HT-29 (cell line): Measurements from ENCODE around the gene PACC1. TPM values are rescaled to one million over a fixed set of nuclear protein-coding genes. Genes with fewer than 3 reads are reported as not detected.
"Not testable (repeated sequence)": the region's sequence is repeated elsewhere in the genome, so short reads cannot be mapped to it uniquely, and the experiment has no call there.

Source experiments
- DNase-seq: peaks from one replicate; pipeline ENCODE4 v3.0.0-alpha.2; 2015; ENCODE audit warnings: low spot score
- total RNA-seq: library from RNA; depleted of rRNA; stranded (reverse); fragments of >200 nt; shearing (Covaris generic); gene quantifications from 2 replicates; pipeline ENCODE4 v1.2.3, GENCODE V29; 2014

The PACC1 gene
- total RNA-seq, 1 experiment from 2014 or later = 10.5 TPM

DNA sequence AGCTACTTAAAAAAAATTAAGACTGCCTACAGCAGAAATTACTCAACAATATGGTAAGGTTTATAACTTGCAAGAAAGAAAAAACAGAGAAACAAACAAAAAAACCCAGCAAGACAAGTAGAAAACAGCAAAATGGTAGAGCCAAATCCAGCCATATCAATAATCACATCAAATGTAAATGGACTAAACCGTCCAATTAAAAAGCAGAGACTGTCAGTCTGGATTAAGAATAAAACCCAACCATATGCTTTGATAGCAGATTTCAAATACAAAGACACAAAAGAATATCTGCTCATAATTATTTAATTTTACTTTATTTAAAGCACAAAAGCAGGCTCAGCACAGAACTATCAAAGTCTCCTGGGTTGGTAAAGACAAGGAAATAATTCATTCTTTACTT, 17.5 kb downstream of the PACC1 start:
- DNase-seq = no peak

DNA sequence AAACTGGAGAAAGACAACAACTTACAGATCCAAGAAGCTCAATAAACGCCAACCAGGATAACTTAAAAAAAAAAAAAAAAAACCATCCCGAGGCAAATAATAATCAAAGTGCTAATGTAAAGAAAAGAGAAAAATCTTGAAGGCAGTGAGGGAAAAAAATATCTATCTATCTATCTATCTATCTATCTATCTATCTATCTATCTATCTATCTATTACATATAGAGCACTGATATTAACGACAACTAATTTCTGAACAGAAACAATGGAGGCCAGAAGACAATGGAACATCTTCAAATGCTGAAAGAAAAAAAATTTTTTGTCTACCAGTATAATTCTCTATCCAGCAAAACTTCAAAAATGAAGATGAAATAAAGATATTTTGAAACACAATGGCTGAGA, 18.0 kb downstream of the PACC1 start:
- no peak for DNase-seq

DNA sequence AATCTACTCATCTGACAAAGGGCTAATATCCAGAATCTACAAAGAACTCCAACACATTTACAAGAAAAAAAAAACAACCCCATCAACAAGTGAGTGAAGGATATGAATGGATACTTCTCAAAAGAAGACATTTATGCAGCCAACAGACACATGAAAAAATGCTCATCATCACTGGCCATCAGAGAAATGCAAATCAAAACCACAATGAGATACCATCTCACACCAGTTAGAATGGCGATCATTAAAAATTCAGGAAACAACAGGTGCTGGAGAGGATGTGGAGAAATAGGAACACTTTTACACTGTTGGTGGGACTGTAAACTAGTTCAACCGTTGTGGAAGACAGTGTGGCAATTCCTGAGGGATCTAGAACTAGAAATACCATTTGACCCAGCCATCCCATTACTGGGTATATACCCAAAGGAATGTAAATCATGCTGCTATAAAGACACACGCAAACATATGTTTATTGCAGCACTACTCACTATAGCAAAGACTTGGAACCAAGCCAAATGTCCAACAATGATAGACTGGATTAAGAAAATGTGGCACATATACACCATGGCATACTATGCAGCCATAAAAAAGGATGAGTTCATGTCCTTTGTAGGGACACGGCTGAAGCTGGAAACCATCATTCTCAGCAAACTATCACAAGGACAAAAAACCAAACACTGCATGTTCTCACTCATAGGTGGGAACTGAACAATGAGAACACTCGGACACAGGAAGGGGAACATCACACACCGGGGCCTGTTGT, 18.8 kb downstream of the PACC1 start:
- not testable (repeated sequence) for DNase-seq

DNA sequence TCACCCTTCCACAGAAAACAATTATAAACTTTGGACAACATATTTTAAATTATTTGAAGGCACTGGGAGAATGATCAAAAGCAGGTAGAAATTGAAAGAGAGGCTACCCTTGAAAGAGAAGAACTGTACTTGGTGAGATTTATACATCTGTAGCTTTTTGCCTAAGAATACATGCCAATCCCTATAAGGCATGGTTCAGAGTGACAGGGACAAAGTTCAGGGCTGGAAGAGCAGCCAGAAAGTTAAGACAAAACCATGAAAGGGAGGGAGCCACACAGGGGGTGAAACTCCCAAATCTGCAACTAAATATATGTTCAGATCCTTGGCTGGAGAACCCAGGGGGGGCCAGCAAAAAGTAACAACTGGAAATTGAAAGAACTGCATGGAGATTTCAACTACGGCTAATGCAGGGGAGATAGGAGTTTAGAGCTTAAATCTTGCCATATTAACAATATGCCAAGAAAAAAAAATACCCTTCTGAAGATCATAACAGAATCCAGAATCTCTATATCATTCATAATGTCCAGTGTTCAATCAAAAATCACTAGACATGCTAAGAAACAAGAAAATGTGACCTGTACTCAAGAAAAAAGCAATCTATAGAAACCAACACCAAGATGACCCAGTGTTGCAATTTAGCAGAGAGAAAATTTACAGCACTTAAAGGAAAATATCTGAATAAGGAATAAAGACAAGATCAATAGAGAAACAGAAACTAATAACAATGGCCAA, 25.5 kb downstream of the PACC1 start:
- DNase-seq = no peak

DNA sequence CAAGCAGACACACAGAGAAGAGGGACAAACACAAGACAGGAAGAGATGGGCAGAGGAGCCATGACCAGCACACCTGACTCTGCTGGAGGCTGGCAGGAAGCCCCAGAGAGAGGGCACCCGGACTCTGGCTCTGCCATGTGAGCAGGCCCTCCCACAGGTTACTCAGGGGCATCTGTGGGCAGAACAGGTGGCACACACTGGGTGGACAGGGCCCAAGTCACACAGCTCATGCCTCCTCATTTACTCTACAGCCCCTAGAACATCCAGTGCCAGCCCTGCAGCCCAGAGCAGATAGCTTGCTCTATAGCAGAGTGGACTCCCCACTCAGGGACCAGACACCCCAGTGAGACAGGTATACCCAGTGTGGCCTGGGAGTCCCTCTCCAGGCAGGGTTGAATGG, 28.7 kb downstream of the PACC1 start:
- DNase-seq = no peak

DNA sequence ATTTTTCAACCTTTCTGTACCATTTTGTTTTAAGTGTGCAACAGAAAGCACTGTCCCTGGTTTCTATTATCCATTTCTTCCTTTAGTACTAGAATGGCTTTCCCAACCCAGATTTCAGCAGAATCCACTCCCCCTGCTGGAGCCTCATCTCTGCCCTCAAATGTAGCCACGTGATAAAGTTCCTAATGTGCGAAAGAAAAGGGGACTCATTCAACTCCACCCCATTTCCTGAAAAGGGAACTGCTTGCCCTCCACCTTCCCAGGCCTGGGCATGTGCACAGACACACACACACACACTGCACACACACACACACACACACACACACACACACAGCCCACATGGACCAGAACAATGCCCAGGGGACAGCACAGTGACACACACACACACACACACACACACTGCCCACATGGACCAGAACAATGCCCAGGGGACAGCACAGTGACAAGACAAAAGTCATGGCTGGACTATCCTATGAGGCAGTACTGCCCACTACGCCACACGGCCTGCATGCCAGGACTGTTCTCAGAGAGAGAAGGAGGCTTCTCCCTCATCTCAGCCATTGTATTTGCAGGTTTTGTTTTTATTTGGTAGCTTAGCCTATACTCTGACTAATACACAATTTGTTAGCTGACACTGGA, 33.2 kb downstream of the PACC1 start:
- DNase-seq = no peak

DNA sequence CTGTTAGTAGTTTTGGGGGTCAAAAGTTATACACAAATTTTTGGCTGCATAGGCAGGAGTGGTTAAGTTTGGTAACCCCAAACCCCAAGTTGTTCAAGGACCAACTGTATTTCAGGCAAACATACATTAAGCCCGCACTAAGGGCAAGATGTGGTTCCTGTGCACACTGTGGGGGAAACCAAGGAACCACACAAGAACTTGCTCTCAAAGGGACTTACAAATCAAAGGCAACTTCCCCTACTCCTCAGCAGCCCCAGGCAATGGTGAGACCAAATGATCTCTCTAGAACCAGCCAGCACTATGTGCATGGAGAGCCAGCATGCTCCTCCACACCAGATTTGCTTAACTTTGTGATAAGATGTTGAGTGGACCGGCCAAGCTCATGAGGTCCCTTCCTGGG, 35.3 kb downstream of the PACC1 start:
- no peak for DNase-seq

DNA sequence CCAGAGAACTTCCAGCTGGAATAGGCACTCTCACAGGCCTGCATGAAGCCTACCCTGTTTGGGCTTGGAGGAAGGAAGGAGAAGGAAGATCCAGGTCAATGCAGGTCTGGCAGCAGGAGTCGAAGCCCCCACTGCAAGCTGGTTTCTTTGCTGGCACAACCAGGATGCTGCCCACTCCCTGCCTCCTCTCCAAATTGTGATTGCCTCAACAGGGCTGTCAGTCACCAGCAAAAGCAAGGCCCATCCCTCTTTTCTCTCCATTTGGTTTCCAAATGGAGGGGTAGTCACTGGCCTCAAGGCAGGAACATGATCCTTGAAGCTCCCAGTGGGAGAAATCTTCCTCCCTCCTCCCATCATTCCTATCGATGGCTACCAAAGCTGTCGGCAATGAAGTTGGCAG, 37.0 kb downstream of the PACC1 start:
- no peak for DNase-seq

DNA sequence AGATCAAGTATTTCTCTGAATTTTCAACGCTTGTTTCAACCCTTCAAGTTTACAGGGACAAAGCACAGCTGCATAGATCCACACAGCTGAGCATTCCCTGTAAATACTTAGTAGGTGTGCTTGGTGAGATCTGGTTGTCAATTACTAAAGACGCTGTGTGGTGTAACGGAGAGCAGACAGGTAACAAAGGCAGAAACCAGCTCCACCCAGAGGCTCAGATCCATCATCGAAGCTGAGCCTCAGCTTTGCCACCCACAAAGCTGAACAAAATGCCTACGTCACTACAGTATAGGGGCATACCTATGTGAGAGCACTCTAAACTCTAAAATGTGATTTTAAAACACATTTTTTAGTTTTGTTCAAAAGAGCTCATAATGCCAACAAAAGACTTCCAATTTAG, 38.7 kb downstream of the PACC1 start:
- no peak for DNase-seq

DNA sequence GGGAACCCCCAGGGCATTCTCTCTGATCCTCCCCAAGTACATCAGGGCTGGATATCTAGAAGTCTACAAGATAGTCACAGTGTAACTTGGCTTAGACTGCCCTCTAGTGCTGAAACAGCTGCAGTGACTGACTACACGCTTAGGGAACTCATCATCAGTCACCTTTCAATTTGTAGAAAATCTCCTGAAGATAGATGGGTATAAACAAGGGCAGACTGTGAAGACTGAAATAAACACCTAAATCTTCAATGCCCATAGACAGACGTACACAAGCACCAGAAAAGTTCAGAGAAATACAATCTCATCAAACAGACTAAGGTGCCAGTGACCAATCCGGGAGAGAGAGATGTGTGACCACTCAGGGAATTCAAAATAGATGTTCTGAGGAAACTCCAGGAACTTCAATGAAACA, 46.6 kb downstream of the PACC1 start:
- DNase-seq = peak; percentile 83

DNA sequence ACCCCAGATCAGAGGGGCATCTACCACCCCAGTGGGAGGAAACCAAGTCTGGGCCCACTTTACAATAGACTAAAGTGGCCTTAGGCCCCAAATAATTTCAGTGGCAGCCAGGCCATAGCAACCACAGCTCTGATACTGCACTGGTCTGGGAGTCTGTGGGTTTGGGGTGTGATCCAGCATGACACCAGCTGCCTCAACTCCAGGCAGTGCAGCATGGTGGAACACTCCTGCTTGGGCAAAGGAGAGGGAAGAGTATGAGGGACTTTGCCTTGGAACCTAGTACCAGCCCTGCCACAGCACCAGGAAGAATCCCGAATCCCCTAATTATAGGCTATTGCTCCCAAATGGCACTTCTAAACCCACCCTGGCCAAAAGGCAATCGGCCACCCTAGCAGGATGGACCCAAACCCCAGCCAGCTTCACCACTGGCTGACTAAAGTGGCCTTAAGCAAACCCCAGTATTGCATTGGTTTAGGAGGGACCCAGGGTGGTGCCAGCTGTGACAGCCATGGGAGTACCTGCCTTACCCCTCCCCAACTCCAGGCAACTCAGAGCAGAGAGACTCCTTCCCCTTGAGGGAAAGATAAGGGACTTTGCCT, 47.1 kb downstream of the PACC1 start:
- DNase-seq = no peak

DNA sequence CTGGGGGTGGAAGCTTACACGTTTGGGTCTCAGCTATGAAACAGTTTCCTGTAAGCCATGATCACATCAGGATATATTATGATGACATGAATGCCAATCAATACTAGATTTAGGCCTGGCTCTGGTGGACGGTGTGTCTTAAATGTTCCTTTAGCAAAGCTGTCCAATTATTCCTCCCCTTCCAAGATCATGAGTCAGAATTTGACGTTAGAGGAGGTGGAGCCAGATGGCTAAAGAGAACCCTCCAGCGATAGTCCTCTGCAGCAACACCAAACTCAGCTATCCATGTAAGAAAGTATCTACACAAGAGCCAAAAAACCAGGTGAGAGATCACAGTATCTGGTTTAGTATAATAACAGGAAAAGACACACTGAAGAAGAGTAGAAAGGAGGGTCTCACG, 47.8 kb downstream of the PACC1 start:
- DNase-seq = no peak

DNA sequence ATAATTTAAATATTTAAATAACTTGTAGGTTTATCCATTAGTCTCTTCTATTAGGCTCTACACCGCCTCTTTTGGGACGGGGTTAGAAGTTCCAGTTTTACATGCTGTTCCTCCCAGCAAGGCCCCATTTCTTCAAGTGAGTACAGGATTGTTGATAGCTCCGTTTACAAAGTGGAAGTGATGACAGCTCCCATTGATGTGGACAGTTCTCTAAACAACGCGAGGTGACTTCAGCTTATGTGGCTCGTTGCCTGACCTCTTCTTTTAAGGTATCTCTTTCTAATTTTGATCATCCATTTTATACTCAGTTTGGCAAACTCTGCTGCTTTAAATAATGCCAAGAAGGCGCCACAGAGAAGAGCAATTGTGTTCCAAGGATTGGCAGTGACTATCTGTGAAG, 49.7 kb downstream of the PACC1 start:
- no peak for DNase-seq

DNA sequence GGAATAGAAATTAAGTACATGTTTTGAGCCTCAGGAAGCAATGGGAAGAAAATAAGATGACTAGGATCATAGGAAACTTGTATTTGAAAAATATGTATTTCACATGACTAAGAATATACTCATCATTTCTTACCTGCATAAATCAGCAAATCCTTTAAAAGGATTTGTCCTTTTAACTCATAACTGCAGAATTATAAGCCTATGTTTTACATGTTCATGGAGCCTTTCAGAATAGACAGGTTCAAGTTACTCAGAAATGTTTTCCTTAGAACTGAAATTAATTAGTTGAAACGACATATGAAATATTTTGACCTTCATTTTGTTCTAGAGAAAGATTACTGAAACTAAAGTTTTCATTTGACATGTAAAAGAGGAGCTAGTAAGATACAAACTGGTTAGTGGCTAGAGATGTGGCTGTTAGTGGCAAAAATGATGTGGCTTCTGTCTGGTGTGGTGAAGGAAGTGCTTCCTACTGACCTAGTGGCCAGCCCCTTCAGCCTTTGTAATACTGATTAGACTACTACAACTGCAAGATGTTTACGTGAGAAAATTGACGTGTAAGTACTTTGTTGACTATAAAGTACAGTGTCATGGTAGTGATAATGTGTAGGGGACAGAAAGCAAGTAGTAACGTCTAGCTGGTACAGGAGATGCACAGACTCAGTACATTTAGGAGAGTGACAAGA, 54.7 kb downstream of the PACC1 start:
- no peak for DNase-seq

DNA sequence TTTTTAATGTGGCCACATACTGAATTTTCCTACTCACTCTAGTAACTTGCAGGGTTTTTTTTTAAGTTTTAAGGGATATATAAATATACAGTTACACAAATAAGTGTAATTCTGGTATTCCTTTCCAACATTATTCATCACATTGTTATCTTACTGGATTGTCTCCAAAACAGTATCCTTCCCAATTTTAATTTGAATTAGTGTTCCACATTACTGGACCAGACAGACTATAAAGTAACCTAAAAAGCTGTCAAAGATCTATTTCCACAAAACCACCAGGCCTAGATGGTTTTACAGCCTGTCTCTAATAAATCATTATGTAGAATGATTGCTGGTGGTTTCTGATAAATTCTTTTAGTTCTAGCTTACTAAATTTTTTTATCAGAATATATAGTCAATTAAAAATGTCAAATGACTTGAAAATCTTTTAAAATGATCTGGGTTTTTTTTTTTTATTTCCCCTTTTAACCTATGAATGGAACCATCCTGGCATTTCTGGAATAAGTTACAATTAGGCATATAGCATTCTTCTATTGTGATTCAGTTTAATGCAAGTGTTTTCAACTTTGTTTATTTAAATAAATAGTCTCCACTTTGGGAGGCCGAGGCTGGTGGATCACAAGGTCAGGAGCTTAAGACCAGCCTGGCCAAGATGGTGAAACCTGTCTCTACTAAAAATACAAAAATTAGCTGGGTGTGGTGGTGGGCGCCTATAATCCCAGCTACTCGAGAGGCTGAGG, 59.3 kb downstream of the PACC1 start:
- DNase-seq = no peak

DNA sequence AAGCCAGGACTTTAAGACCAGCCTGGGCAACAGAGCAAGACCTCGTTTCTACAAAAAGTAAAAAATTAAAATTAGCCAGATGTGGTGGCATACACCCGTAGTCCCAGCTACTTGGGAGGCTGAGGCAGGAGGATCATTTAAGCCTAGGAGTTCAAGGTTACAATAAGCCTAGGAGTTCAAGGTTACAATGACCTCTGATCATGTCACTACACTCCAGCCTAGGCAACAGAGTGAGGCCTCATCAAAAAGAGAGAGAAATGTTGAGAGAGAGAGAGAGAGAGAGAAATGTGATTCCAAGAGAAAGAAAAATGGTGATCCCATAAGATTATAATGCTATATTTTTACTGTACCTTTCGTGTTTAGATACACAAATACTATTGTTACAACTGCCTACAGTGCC, 60.2 kb downstream of the PACC1 start:
- no peak for DNase-seq

DNA sequence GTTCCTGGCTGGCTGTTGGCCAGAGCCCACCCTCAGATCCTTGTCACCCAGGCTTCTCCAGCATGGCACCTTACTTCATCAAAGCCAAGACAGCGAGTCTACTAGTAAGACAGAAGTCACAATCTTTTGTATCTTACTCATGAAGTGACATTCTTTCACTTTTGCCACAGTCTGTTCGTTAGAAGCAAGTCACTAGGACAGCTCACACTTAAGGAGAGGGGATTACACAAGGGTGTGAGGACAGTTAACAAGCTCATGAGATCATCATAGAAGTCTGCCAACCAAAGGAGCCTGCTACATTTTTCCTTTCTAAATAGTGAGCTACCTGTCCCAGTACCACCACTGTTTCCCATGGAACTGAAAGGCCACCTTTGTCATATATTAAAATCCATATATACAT, 61.5 kb downstream of the PACC1 start:
- no peak for DNase-seq

DNA sequence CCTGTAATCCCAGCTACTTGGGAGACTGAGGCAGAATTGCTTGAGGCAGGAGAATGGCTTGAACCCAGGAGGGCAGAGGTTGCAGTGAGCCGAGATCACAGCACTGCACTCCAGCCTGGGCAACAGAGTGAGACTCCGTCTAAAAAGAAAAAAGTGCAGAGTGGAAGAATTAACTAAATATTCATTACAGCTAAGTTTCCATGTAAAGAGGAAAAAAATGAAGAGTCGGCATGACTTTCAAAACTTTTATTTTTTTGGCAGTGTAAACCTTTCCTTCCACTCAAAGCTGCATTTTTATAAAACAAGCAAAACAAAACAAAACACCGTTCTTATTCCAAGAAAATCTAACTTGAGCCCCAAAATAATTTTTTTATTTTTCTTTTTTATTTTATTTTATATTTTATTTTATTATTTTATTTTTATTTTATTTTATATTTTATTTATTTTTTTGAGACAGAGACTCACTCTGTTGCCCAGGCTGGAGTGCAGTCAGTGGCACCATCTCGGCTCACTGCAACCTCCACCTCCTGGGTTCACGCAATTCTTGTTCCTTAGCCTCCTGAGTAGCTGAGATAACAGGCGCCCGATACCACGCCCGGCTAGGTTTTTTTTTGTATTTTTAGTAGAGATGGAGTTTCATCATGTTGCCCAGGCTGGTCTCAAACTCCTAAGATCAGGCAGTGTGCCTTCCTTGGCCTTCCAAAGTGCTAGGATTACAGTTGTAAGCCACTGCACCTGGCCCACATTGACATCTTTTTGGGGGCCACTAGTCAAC, 62.9 kb downstream of the PACC1 start:
- DNase-seq = no peak

DNA sequence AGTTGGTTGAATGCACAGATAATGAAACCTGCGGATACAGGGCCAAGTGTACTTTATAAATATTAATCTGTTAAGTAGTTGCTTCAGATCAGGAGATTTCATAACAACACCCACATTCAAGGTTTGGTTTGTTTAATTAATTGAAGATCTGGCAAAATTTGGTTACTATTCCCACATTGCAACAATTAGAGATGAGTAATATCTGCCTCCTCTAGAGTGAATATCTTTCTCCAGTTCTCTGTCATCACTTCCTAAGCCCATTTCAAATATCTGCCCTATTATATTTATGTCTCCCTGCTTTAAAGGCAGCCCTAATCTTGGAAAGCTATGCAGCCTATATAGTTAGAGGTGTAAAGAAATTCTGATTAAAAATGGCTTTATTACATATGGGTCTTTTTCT, 68.1 kb downstream of the PACC1 start:
- DNase-seq = no peak

DNA sequence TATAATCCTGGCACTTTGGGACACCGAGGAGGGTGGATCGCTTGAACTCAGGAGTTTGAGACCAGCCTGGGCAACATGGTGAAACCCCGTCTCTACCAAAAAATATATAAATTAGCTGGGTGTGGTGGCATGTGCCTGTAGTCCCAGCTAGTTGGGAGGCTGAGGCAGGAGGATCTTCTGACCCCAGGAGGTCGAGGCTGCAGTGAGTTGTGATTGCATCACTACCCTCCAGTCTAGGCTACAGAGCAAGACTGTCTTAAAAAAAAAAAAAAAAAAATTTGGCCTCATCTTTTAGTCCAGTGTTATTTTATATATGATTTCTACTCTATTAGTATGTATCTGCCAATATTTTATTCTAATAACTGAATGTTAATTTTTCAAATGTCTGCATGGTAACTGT, 69.8 kb downstream of the PACC1 start:
- DNase-seq = no peak
